C4-2B (cell line): ENCODE data around the gene OR8B3.

Experiments used
- H3K27ac ChIP-seq: fragments of 450-650 bp; 2 replicates; pipeline ENCODE4 v1.5.1; 2017
- ZFX ChIP-seq: fragments of 450-650 bp; IDR thresholded peaks from 2 replicates; pipeline ENCODE4 v1.6.1; 2017
- TF ChIP-seq, protein P1 (sequence below): fragments of 450-650 bp; conservative IDR thresholded peaks from 2 replicates; pipeline ENCODE4 v1.5.1; 2017; ENCODE audit warnings: mild to moderate bottlenecking

Gene OR8B3, protein sequence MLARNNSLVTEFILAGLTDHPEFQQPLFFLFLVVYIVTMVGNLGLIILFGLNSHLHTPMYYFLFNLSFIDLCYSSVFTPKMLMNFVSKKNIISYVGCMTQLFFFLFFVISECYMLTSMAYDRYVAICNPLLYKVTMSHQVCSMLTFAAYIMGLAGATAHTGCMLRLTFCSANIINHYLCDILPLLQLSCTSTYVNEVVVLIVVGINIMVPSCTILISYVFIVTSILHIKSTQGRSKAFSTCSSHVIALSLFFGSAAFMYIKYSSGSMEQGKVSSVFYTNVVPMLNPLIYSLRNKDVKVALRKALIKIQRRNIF

DNA sequence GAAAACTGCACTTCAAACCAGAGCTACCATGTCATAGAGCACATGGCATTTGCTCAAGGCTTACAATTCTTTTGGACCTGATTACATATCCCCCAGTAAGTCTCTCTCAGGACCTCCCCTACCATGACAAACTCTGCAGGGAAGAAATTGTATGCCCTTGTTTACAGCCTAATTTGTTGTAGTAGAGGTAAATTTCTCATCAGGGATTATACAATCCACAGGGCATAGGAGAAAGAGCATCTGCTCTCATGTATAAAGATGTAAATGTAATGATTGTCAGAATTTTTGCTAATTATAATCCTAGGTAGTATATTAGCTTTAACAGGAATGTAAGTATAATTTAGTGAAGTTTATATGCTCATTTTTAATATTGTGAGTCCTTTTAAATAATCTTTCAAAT, at the start of gene OR8B3:
Gene OR8B3 (minus strand): TSS at position 101 of the 400 bp plus-strand sequence. CDS start 1,673 bp downstream, outside the sequence.
- TF ChIP-seq ZFX, result no peak
- TF ChIP-seq, protein P1, sequence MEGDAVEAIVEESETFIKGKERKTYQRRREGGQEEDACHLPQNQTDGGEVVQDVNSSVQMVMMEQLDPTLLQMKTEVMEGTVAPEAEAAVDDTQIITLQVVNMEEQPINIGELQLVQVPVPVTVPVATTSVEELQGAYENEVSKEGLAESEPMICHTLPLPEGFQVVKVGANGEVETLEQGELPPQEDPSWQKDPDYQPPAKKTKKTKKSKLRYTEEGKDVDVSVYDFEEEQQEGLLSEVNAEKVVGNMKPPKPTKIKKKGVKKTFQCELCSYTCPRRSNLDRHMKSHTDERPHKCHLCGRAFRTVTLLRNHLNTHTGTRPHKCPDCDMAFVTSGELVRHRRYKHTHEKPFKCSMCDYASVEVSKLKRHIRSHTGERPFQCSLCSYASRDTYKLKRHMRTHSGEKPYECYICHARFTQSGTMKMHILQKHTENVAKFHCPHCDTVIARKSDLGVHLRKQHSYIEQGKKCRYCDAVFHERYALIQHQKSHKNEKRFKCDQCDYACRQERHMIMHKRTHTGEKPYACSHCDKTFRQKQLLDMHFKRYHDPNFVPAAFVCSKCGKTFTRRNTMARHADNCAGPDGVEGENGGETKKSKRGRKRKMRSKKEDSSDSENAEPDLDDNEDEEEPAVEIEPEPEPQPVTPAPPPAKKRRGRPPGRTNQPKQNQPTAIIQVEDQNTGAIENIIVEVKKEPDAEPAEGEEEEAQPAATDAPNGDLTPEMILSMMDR, result no peak

DNA sequence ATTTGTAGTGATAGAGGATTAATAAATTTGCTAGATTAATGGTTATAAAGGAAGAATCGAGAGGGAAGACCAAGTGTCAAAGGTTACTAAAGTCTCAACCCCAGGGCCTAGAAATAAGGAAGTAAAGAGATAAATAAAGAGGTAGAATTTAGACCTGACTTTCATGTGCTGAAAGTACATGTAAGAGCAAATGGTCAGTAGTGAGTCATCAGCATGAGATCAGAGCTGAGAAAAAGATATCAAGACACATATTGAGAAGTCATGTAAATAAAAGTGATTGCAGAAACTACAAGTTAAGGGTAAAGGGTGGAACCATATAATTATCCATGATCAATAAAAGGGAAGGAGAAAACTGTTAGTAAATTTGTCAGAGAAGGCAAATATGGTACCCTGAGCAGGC, 48.1 kb upstream of the OR8B3 start:
- no peak overlapping the region for H3K27ac ChIP-seq
- TF ChIP-seq, protein P1, result no peak
- no peak for TF ChIP-seq ZFX

More for the DNA sequence above, at the start of gene OR8B3:
- H3K27ac ChIP-seq, result no peak within 1 kb of the TSS

DNA sequence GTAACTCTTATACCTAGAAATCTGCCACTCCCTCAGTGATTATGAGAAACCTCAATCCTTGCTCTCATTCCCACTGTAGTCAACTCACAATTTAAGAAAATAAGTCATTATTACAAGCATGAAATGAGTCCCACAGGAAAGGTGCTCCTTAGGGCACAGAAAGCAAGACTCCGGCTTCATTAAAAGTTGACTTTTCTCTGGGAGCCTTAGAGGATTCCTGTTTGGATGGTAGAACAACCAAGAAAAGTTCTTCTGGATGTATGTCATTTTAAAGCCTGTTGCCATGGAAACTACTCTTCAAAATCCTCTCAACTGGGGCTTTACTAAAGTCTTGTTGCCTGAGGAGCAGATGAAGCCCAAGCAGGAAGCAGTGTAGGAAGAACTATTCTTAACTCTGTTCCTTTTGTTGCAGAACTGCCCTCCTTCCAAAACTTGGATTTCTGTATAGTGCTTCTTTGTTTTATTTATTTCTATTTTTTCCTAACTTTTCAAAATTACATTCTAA, 46.9 kb upstream of the OR8B3 start, which contains the start of gene OR8B8:
Gene OR8B8 (minus strand): TSS at position 51 of the 505 bp plus-strand sequence. CDS start 4,611 bp downstream, outside the sequence.
- H3K27ac ChIP-seq, result no peak within 1 kb of the TSS
- TF ChIP-seq ZFX, result no peak
- TF ChIP-seq, protein P1, result no peak

DNA sequence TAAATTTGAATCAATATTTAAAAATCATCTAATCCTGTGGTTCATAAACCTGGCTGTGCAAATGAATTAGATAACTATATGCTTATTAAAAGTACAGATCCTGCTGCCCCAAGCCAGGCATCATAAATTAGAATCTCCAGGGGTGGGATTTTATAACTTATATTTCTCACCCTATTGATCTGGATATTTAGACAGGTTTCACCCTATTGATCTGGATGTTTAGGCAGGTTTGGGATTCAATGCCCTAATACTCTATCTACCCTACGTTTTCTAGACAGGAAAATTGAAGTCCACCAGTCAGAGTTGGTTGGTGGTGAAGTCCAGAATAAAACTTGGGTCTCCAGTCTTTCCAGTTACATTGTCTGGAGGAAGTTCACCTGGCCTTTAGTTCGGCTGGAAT, 44.0 kb upstream of the OR8B3 start:
- no peak overlapping the region for H3K27ac ChIP-seq
- TF ChIP-seq ZFX, result no peak
- TF ChIP-seq, protein P1, result no peak

DNA sequence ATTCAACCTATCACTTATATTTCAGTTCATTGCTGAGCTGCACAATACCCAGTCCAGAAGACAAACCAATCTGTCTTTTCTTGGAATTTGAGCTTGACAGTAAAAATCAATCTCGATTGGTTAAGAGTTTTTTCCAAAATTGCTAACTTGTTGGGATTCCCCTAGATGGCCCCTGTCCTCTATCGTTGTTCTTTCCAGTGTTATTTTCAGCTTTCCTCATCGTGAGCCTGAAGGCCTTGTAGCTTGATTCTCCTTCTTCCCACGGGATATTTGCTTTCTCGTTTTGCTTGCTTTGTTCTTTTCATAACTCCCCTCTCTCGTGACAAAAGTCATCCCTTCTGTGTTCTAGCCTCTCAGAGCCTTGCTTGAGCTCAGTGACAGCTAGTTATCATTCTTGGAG, 43.6 kb upstream of the OR8B3 start:
- TF ChIP-seq, protein P1, result no peak
- TF ChIP-seq ZFX, result no peak
- no peak overlapping the region for H3K27ac ChIP-seq

DNA sequence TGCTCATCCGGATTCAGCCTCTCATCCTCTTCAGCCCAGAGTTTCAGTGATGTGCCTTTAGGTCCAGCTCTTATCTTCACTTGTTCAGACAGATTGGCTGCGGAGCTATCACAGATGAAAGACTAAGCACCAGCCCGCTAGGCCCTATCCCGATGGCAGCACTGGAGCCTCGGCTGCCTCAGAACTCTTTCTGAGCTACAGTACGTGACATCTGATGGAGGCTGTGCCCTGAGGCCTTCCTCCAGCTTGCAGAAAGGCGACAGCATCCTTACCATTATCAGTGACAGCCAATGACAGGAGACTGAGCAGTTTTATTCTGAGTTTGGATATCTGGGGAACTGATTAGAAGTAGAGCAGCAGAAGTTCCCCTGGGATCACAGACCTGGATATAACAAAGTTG, 42.7 kb upstream of the OR8B3 start:
- H3K27ac ChIP-seq, result no peak overlapping the region
- TF ChIP-seq, protein P1, result no peak
- TF ChIP-seq ZFX, result no peak

DNA sequence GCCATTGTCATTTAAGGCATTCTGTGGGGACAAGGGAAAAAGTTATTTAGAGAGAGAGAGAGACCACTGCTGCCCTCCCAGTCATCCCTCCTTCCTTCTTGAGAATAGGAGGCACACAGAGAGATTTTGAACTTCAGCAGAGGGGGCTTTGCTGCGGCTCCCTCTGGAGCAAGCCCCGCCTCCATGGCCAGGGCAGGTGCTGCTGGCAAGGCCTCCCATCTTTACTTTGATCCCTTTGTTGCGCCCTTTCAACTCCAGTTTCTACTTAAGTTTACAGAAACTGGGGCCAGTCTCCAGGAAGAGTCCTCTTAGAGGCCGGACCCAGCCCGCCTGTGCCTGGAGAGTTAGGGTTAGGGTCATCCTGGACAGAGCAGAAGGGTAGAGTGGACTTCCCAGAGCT, 42.3 kb upstream of the OR8B3 start:
- H3K27ac ChIP-seq, result no peak overlapping the region
- TF ChIP-seq ZFX, result no peak
- TF ChIP-seq, protein P1, result no peak
